BJ (cell line): Measurements from ENCODE around the gene PDZRN4. TPM values are rescaled to one million over a fixed set of nuclear protein-coding genes. Genes with fewer than 3 reads are reported as not detected.
"Not testable (repeated sequence)": the region's sequence is repeated elsewhere in the genome, so short reads cannot be mapped to it uniquely, and the experiment has no call there.

Experiments used
- CTCF ChIA-PET: fragments of 350-600 bp; formaldehyde crosslinking; extraction: SDS; loops from one replicate; lab custom pipeline; 2021; ENCODE audit warnings: antibody characterized with exemption, inconsistent platforms; lab: Yijun Ruan, JAX
- POLR2A ChIA-PET: fragments of 300-600 bp; sonication (Branson Sonifier 250); formaldehyde crosslinking; extraction: SDS; loops from one replicate; lab custom pipeline; 2021; ENCODE audit warnings: antibody characterized with exemption; lab: Charles Lee
- DNase-seq: peaks from one replicate; pipeline ENCODE4 v3.0.0-alpha.2; 2011; ENCODE audit warnings: low read depth
- H3K27me3 ChIP-seq: 2 replicates; pipeline ENCODE4 v1.6.0; 2011; ENCODE audit warnings: low read length; ENCODE audit not compliant: control insufficient read depth, insufficient read depth
- H3K36me3 ChIP-seq: 2 replicates; pipeline ENCODE4 v1.5.1; 2011; ENCODE audit warnings: low read length; ENCODE audit not compliant: control insufficient read depth, insufficient read depth
- H3K4me3 ChIP-seq: 2 replicates; pipeline ENCODE4 v1.5.1; 2011; ENCODE audit warnings: low read depth, mild to moderate bottlenecking, control low read depth, low read length
- CTCF ChIP-seq: IDR thresholded peaks from 2 replicates; pipeline ENCODE4 v1.5.1; 2011; ENCODE audit warnings: low read depth, mild to moderate bottlenecking, control low read depth, inconsistent platforms, low read length, moderate library complexity; ENCODE audit not compliant: insufficient read depth
- polyA plus RNA-seq: library from polyadenylated mRNA; depleted of rRNA; stranded (reverse); fragments of >200 nt; gene quantifications from 2 replicates; pipeline ENCODE4 v1.2.3, GENCODE V29; 2011

PDZRN4 gene
- polyA plus RNA-seq, 1 experiment: not detected

GRCh38 chr12:41536813-41537490 is 348.8 kb downstream of the PDZRN4 start:
- POLR2A ChIA-PET: no interaction called here
- no peaks in the 10 kb centered on the region for H3K36me3 ChIP-seq
- H3K27me3 ChIP-seq: no peaks in the 10 kb centered on the region
- CTCF ChIA-PET: no interaction called here
- DNase-seq: no peak
- no peak for TF ChIP-seq CTCF
- H3K4me3 ChIP-seq: no peak overlapping the region

GRCh38 chr12:41537522-41537921 is 349.4 kb downstream of the PDZRN4 start:
- no peak overlapping the region for H3K4me3 ChIP-seq
- no peaks in the 10 kb centered on the region for H3K27me3 ChIP-seq
- TF ChIP-seq CTCF: no peak
- CTCF ChIA-PET: no interaction called here
- DNase-seq: no peak
- H3K36me3 ChIP-seq: no peaks in the 10 kb centered on the region
- POLR2A ChIA-PET: no interaction called here

GRCh38 chr12:41545761-41546160 is 357.6 kb downstream of the PDZRN4 start:
- POLR2A ChIA-PET: no interaction called here
- CTCF ChIA-PET: interaction anchor here (1.7 kb wide), 1 partner anchor 10 kb away, joined by 5 read pairs; no protein-coding TSS in a partner anchor

GRCh38 chr12:41547071-41547470 is 359.0 kb downstream of the PDZRN4 start:
- CTCF ChIA-PET: interaction anchor here (1.7 kb wide), 1 partner anchor 9 kb away, joined by 5 read pairs; no protein-coding TSS in a partner anchor
- POLR2A ChIA-PET, DNase-seq, H3K36me3 ChIP-seq, H3K4me3 ChIP-seq, H3K27me3 ChIP-seq: not testable (repeated sequence)

More at GRCh38 chr12:41545761-41546160, 357.6 kb downstream of the PDZRN4 start:
- Histone ChIP-seq H3K4me3 (no peak overlapping the region), H3K36me3 (no peaks in the 10 kb centered on the region), H3K27me3 (no peaks in the 10 kb centered on the region)
- TF ChIP-seq CTCF: no peak
- DNase-seq: no peak

GRCh38 chr12:41548926-41549325 is 360.8 kb downstream of the PDZRN4 start:
- TF ChIP-seq CTCF: no peak
- Histone ChIP-seq H3K27me3 (no peaks in the 10 kb centered on the region), H3K4me3 (no peak overlapping the region), H3K36me3 (no peaks in the 10 kb centered on the region)
- ChIA-PET POLR2A (no interaction called here), CTCF (no interaction called here)
- DNase-seq: no peak

GRCh38 chr12:41552588-41552987 is 364.5 kb downstream of the PDZRN4 start:
- POLR2A ChIA-PET: no interaction called here
- CTCF ChIA-PET: interaction anchor here (0.6 kb wide), 2 partner anchors 50 to 113 kb away, joined by 3 read pairs; no protein-coding TSS in a partner anchor
- no peak for TF ChIP-seq CTCF
- no peaks in the 10 kb centered on the region for H3K27me3 ChIP-seq
- no peak overlapping the region for H3K4me3 ChIP-seq
- H3K36me3 ChIP-seq: no peaks in the 10 kb centered on the region
- DNase-seq: no peak
